PFSK-1 (cell line): ENCODE data around the gene FEV.

Source experiments
- POLR2AphosphoS5 ChIP-seq: IDR thresholded peaks from 2 replicates; pipeline ENCODE4 v1.6.1; 2012; ENCODE audit warnings: low read depth, mild to moderate bottlenecking, control low read depth, low read length, moderate library complexity
- SIN3A ChIP-seq: IDR thresholded peaks from 2 replicates; pipeline ENCODE4 v1.6.1; 2012; ENCODE audit warnings: mild to moderate bottlenecking, low read length, moderate library complexity, borderline replicate concordance; ENCODE audit not compliant: insufficient read depth
- TAF1 ChIP-seq: IDR thresholded peaks from 2 replicates; pipeline ENCODE4 v1.6.1; 2012; ENCODE audit warnings: low read length, control low read depth, borderline replicate concordance; ENCODE audit not compliant: insufficient read depth
- TF ChIP-seq, protein P1 (sequence below), 2 experiments: IDR thresholded peaks; 2 replicates each; pipeline versions ENCODE4 v1.6.1 to v1.8.0; 2011 to 2012; ENCODE audit warnings: low read depth in 2 of 2, low read length in 2 of 2, control low read depth in 1 of 2, inconsistent platforms in 1 of 2, mild to moderate bottlenecking in 1 of 2, moderate library complexity in 1 of 2; ENCODE audit not compliant: insufficient read depth in 1 of 2

DNA sequence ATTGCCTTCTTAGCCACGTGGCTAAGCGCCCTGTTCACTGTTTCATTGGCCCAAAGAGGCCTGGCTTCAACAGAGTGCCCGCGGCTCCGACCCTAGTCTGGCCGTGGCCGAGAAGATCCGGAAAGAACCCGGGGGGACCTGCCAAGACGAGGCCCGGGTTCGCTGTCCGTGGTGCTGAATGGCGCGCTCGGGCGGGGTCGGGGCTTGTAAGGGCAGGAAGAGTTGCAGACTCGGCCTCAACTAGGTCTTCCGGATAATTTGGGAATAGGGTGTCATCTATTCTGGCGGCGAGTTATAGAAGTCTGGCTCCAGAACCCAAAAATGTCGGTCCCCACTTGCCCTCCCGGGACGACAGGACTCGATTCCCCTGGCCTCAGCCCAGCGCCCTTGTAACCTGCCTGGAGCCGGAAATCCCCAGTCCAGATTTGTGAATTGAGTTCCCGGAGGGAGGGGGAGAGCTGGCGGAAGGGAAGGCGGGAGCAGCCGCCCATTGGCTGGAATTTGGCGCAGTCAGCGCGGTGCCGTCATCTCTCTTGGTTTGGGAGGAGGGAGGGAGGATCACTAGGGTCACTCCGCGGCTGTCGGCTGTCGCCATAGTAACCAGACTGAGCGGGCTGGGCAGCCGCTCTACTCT lies 22.0 kb downstream of the FEV start:
- no peak for TF ChIP-seq POLR2AphosphoS5
- TF ChIP-seq, protein P1, sequence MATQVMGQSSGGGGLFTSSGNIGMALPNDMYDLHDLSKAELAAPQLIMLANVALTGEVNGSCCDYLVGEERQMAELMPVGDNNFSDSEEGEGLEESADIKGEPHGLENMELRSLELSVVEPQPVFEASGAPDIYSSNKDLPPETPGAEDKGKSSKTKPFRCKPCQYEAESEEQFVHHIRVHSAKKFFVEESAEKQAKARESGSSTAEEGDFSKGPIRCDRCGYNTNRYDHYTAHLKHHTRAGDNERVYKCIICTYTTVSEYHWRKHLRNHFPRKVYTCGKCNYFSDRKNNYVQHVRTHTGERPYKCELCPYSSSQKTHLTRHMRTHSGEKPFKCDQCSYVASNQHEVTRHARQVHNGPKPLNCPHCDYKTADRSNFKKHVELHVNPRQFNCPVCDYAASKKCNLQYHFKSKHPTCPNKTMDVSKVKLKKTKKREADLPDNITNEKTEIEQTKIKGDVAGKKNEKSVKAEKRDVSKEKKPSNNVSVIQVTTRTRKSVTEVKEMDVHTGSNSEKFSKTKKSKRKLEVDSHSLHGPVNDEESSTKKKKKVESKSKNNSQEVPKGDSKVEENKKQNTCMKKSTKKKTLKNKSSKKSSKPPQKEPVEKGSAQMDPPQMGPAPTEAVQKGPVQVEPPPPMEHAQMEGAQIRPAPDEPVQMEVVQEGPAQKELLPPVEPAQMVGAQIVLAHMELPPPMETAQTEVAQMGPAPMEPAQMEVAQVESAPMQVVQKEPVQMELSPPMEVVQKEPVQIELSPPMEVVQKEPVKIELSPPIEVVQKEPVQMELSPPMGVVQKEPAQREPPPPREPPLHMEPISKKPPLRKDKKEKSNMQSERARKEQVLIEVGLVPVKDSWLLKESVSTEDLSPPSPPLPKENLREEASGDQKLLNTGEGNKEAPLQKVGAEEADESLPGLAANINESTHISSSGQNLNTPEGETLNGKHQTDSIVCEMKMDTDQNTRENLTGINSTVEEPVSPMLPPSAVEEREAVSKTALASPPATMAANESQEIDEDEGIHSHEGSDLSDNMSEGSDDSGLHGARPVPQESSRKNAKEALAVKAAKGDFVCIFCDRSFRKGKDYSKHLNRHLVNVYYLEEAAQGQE (IDR thresholded peaks at IDR 0.05; ENCODE audit: insufficient read depth in 1 of 2, low read depth in 2 of 2, low read length in 2 of 2), result peak; percentile 98 to 99
- TF ChIP-seq SIN3A, result peak; percentile 98
- TF ChIP-seq TAF1, result no peak
